Fibroblast of lung (primary cell): ENCODE data around the gene HPGDS. TPM values are rescaled to one million over a fixed set of nuclear protein-coding genes. Genes with fewer than 3 reads are reported as not detected.

ENCODE experiments used
- DNase-seq, 2 donors: peaks; one replicate each; pipeline versions ENCODE4 v3.0.0 to v3.0.0-alpha.2; 2010; ENCODE audit warnings: low read depth in 2 of 2
- H2AFZ ChIP-seq: 2 replicates; pipeline ENCODE4 v1.5.1; 2012; ENCODE audit warnings: low read length, control low read depth, inconsistent platforms
- H3K27ac ChIP-seq: 2 replicates; pipeline ENCODE4 v1.5.1; 2011; ENCODE audit warnings: low read length, control low read depth; ENCODE audit not compliant: insufficient read depth
- H3K27me3 ChIP-seq: 2 replicates; pipeline ENCODE4 v1.5.1; 2011; ENCODE audit warnings: mild to moderate bottlenecking, low read length; ENCODE audit not compliant: control insufficient read depth, insufficient read depth
- H3K36me3 ChIP-seq: 2 replicates; pipeline ENCODE4 v1.5.1; 2011; ENCODE audit warnings: low read length; ENCODE audit not compliant: control insufficient read depth, insufficient read depth
- H3K4me1 ChIP-seq: 2 replicates; pipeline ENCODE4 v1.5.1; 2011; ENCODE audit warnings: low read length; ENCODE audit not compliant: control insufficient read depth, insufficient read depth; ENCODE audit errors: extremely low read depth
- H3K4me2 ChIP-seq: 2 replicates; pipeline ENCODE4 v1.5.1; 2011; ENCODE audit warnings: low read length, control low read depth; ENCODE audit not compliant: insufficient read depth; ENCODE audit errors: extremely low read depth
- H3K4me3 ChIP-seq, 4 experiments: fragments of 200-600 bp in 1 of 4; sonication (generic) in 1 of 4; replicated peaks in 1 of 4; 2 replicates each; pipeline ENCODE4 v1.5.1; 2011 to 2016; ENCODE audit warnings: low read length in 4 of 4, low read depth in 3 of 4, mild to moderate bottlenecking in 3 of 4, control low read depth in 2 of 4, inconsistent platforms in 1 of 4, mixed read lengths in 1 of 4; ENCODE audit not compliant: insufficient read depth in 1 of 4; ENCODE audit errors: control extremely low read depth in 1 of 4
- H3K79me2 ChIP-seq: 2 replicates; pipeline ENCODE4 v1.5.1; 2012; ENCODE audit warnings: mild to moderate bottlenecking, low read length, inconsistent platforms; ENCODE audit not compliant: control insufficient read depth, insufficient read depth
- H3K9ac ChIP-seq: 2 replicates; pipeline ENCODE4 v1.5.1; 2011; ENCODE audit warnings: mild to moderate bottlenecking, low read length, control low read depth; ENCODE audit not compliant: insufficient read depth
- H3K9me3 ChIP-seq: 2 replicates; pipeline ENCODE4 v1.5.1; 2012; ENCODE audit warnings: low read depth, low read length; ENCODE audit not compliant: control insufficient read depth, insufficient read depth
- H4K20me1 ChIP-seq: 2 replicates; pipeline ENCODE4 v1.5.1; 2011; ENCODE audit warnings: low read length; ENCODE audit not compliant: control insufficient read depth, insufficient read depth; ENCODE audit errors: extremely low read depth
- CTCF ChIP-seq, 2 donors: IDR thresholded peaks in 1 of 2; conservative IDR thresholded peaks in 1 of 2; 1 replicate in 1 of 2; 2 replicates in 1 of 2; pipeline ENCODE4 v1.5.1; 2011 to 2012; ENCODE audit warnings: low read length in 2 of 2, control low read depth in 1 of 2, inconsistent platforms in 1 of 2, low read depth in 1 of 2, mild to moderate bottlenecking in 1 of 2
- EZH2 ChIP-seq: IDR thresholded peaks from 2 replicates; pipeline ENCODE4 v1.5.1; 2012; ENCODE audit warnings: low read length, control low read depth, mild to moderate bottlenecking; ENCODE audit errors: missing control alignments
- polyA plus RNA-seq, 2 donors: library from polyadenylated mRNA; depleted of rRNA in 1 of 2; stranded (reverse) in 1 of 2; unstranded in 1 of 2; fragments of >200 nt; gene quantifications; 2 replicates each; pipeline ENCODE4 v1.2.1, GENCODE V29; 2011 to 2012; ENCODE audit warnings: missing spikeins in 1 of 2
- total RNA-seq: library from RNA; depleted of rRNA; stranded (reverse); fragments of >200 nt; gene quantifications from 2 replicates; pipeline ENCODE4 v1.2.1, GENCODE V29; 2014

HPGDS gene
- total and polyA plus RNA-seq, 2 donors (not counting 1 experiment from before 2014, with no cell fraction given): not detected

GRCh38 chr4:94290245-94290644 is 52.4 kb downstream of the HPGDS start:
- no peak overlapping the region for H2AFZ ChIP-seq
- H4K20me1 ChIP-seq: no peaks in the 10 kb centered on the region
- H3K27me3 ChIP-seq: no peaks in the 10 kb centered on the region
- no peak overlapping the region for H3K4me3 ChIP-seq
- no peak for DNase-seq
- H3K79me2 ChIP-seq: no peaks in the 10 kb centered on the region
- no peaks in the 10 kb centered on the region for H3K9me3 ChIP-seq
- no peak overlapping the region for H3K27ac ChIP-seq
- no peaks in the 10 kb centered on the region for H3K4me1 ChIP-seq
- H3K9ac ChIP-seq: no peak overlapping the region
- H3K36me3 ChIP-seq: no peaks in the 10 kb centered on the region
- TF ChIP-seq CTCF (conservative IDR thresholded peaks at IDR 0.05 in 1 of 2, IDR thresholded peaks at IDR 0.05 in 1 of 2; ENCODE audit: low read depth in 1 of 2, low read length in 2 of 2): peak in 1 of 2 donors; percentile 13
- TF ChIP-seq EZH2: no peak
- H3K4me2 ChIP-seq: no peak overlapping the region

GRCh38 chr4:94285666-94286065 is 57.0 kb downstream of the HPGDS start:
- Histone ChIP-seq H3K79me2 (no peaks in the 10 kb centered on the region), H3K27me3 (no peaks in the 10 kb centered on the region), H3K36me3 (no peaks in the 10 kb centered on the region), H4K20me1 (no peaks in the 10 kb centered on the region), H3K4me1 (no peaks in the 10 kb centered on the region), H2AFZ (no peak overlapping the region), H3K27ac (no peak overlapping the region), H3K4me2 (no peak overlapping the region), H3K9me3 (no peaks in the 10 kb centered on the region), H3K4me3 (no peak overlapping the region), H3K9ac (no peak overlapping the region)
- no peak for TF ChIP-seq EZH2
- TF ChIP-seq CTCF (conservative IDR thresholded peaks at IDR 0.05 in 1 of 2, IDR thresholded peaks at IDR 0.05 in 1 of 2; ENCODE audit: low read depth in 1 of 2, low read length in 2 of 2): no peak
- no peak for DNase-seq

- no peak for DNase-seq
- Histone ChIP-seq H3K79me2 (no peaks in the 10 kb centered on the region), H3K27ac (no peak overlapping the region), H3K9me3 (no peaks in the 10 kb centered on the region), H3K4me1 (no peaks in the 10 kb centered on the region), H3K4me2 (no peak overlapping the region), H3K36me3 (no peaks in the 10 kb centered on the region), H3K9ac (no peak overlapping the region), H2AFZ (no peak overlapping the region), H3K4me3 (no peak overlapping the region), H3K27me3 (no peaks in the 10 kb centered on the region), H4K20me1 (no peaks in the 10 kb centered on the region)
- TF ChIP-seq CTCF (conservative IDR thresholded peaks at IDR 0.05 in 1 of 2, IDR thresholded peaks at IDR 0.05 in 1 of 2; ENCODE audit: low read depth in 1 of 2, low read length in 2 of 2): no peak
- TF ChIP-seq EZH2: no peak
Measured at GRCh38 chr4:94284889-94285288, 57.7 kb downstream of the HPGDS start.
